IMR-90 (cell line): ENCODE data around the gene PRMT7. TPM values are rescaled to one million over a fixed set of nuclear protein-coding genes. Genes with fewer than 3 reads are reported as not detected.

ENCODE experiments used
- ATAC-seq: fragments of 200-7000 bp; cut with Tn5 transposase; 2 replicates; pipeline ENCODE4 v1.9.1; 2020; ENCODE audit warnings: low read depth, mild to moderate bottlenecking, moderate library complexity
- BruUV-seq: library from RNA; stranded (reverse); fragments of 400-500 nt; replicated peaks from 2 replicates; lab custom pipeline; 2021; lab: Mats Ljungman, UMichigan
- CTCF ChIA-PET: fragments of 300-600 bp; formaldehyde crosslinking; extraction: SDS; loops from one replicate; lab custom pipeline; 2021; ENCODE audit warnings: antibody characterized with exemption; lab: Yijun Ruan, JAX
- POLR2A ChIA-PET: fragments of 300-600 bp; sonication (Branson Sonifier 250); formaldehyde crosslinking; loops from one replicate; lab custom pipeline; 2022; ENCODE audit warnings: antibody characterized with exemption; ENCODE audit not compliant: unreplicated experiment; lab: Charles Lee
- DNase-seq: peaks from one replicate; pipeline ENCODE4 v3.0.0; 2013
- H2AFZ ChIP-seq: replicated peaks from 2 replicates; pipeline ENCODE3; 2013; ENCODE audit warnings: low read length, mild to moderate bottlenecking; ENCODE audit not compliant: poor library complexity
- H2AK5ac ChIP-seq: 2 replicates; pipeline ENCODE4 v1.6.1; 2013; ENCODE audit warnings: low read depth, low read length, inconsistent platforms
- H2AK9ac ChIP-seq: replicated peaks from 2 replicates; pipeline ENCODE3; 2013; ENCODE audit warnings: mild to moderate bottlenecking, low read depth, low read length, moderate library complexity; ENCODE audit not compliant: poor library complexity
- H2BK120ac ChIP-seq: 2 replicates; pipeline ENCODE4 v1.6.1; 2013; ENCODE audit warnings: low read depth, low read length, inconsistent platforms
- H2BK15ac ChIP-seq: 3 replicates; pipeline ENCODE4 v1.6.1; 2013; ENCODE audit warnings: low read depth, low read length, inconsistent platforms
- H2BK20ac ChIP-seq: 2 replicates; pipeline ENCODE4 v1.6.1; 2013; ENCODE audit warnings: low read depth, mild to moderate bottlenecking, inconsistent platforms, low read length, moderate library complexity
- H2BK5ac ChIP-seq: 2 replicates; pipeline ENCODE4 v1.6.1; 2013; ENCODE audit warnings: mild to moderate bottlenecking, low read depth, low read length, inconsistent platforms; ENCODE audit not compliant: poor library complexity, severe bottlenecking
- H3K14ac ChIP-seq: replicated peaks from 2 replicates; pipeline ENCODE4 v1.6.1; 2013; ENCODE audit warnings: low read depth, low read length, inconsistent platforms
- H3K18ac ChIP-seq: 2 replicates; pipeline ENCODE4 v1.6.1; 2013; ENCODE audit warnings: low read depth, low read length, control low read depth
- H3K23ac ChIP-seq: 2 replicates; pipeline ENCODE4 v1.6.1; 2013; ENCODE audit warnings: low read depth, low read length, inconsistent platforms
- H3K27ac ChIP-seq: 2 replicates; pipeline ENCODE4 v1.5.1; 2013; ENCODE audit warnings: mild to moderate bottlenecking, control low read depth, low read length; ENCODE audit not compliant: insufficient read depth
- H3K27me3 ChIP-seq: 2 replicates; pipeline ENCODE4 v1.6.1; 2013; ENCODE audit warnings: low read length; ENCODE audit not compliant: control insufficient read depth, insufficient read depth
- H3K36me3 ChIP-seq: 2 replicates; pipeline ENCODE4 v1.6.1; 2013; ENCODE audit warnings: low read length, mixed read lengths; ENCODE audit not compliant: control insufficient read depth, insufficient read depth
- H3K4ac ChIP-seq: 2 replicates; pipeline ENCODE4 v1.6.1; 2013; ENCODE audit warnings: low read depth, low read length, inconsistent platforms
- H3K4me1 ChIP-seq: 2 replicates; pipeline ENCODE4 v1.6.1; 2013; ENCODE audit warnings: low read length, mixed read lengths; ENCODE audit not compliant: control insufficient read depth, insufficient read depth
- H3K4me2 ChIP-seq: 2 replicates; pipeline ENCODE4 v1.6.1; 2013; ENCODE audit warnings: low read depth, mild to moderate bottlenecking, control low read depth, low read length, moderate library complexity
- H3K4me3 ChIP-seq: 2 replicates; pipeline ENCODE4 v1.5.1; 2013; ENCODE audit warnings: low read depth, mild to moderate bottlenecking, control low read depth, low read length, moderate library complexity; ENCODE audit not compliant: insufficient read depth
- H3K56ac ChIP-seq: 2 replicates; pipeline ENCODE4 v1.6.1; 2013; ENCODE audit warnings: low read length, inconsistent platforms; ENCODE audit not compliant: insufficient read depth; ENCODE audit errors: extremely low read depth
- H3K79me1 ChIP-seq, 2 experiments: 2 replicates each; pipeline ENCODE4 v1.6.1; 2013; ENCODE audit warnings: low read length in 2 of 2, inconsistent platforms in 1 of 2, low read depth in 1 of 2
- H3K9ac ChIP-seq: 2 replicates; pipeline ENCODE4 v1.6.1; 2013; ENCODE audit warnings: low read depth, low read length, control low read depth
- H3K9me1 ChIP-seq: 2 replicates; pipeline ENCODE4 v1.6.1; 2013; ENCODE audit warnings: low read length, inconsistent platforms; ENCODE audit not compliant: insufficient read depth
- H3K9me3 ChIP-seq: 2 replicates; pipeline ENCODE4 v1.6.1; 2013; ENCODE audit warnings: low read length; ENCODE audit not compliant: control insufficient read depth, insufficient read depth
- H4K20me1 ChIP-seq: 2 replicates; pipeline ENCODE4 v1.6.1; 2013; ENCODE audit warnings: low read length, inconsistent platforms; ENCODE audit not compliant: insufficient read depth
- H4K5ac ChIP-seq: 2 replicates; pipeline ENCODE4 v1.6.1; 2013; ENCODE audit warnings: mild to moderate bottlenecking, low read depth, low read length, control low read depth
- H4K8ac ChIP-seq, 2 experiments: 2 replicates each; pipeline ENCODE4 v1.6.1; 2013; ENCODE audit warnings: low read depth in 2 of 2, low read length in 2 of 2, control low read depth in 1 of 2, inconsistent platforms in 1 of 2
- H4K91ac ChIP-seq: 2 replicates; pipeline ENCODE4 v1.6.1; 2013; ENCODE audit warnings: low read depth, low read length, inconsistent platforms; ENCODE audit not compliant: insufficient read depth
- BHLHE40 ChIP-seq: fragments of 150-350 bp; IDR thresholded peaks from 2 replicates; pipeline ENCODE4 v1.6.1; 2016; ENCODE audit warnings: mild to moderate bottlenecking, low read depth, low read length
- CEBPB ChIP-seq: IDR thresholded peaks from 2 replicates; pipeline ENCODE4 v1.6.1; 2012; ENCODE audit warnings: low read depth, low read length, improper control_type of control experiment
- CHD1 ChIP-seq: IDR thresholded peaks from 2 replicates; pipeline ENCODE4 v1.6.1; 2012; ENCODE audit warnings: low read depth, low read length, improper control_type of control experiment
- CTCF ChIP-seq: conservative IDR thresholded peaks from 2 replicates; pipeline ENCODE4 v1.5.1; 2012; ENCODE audit warnings: mild to moderate bottlenecking, low read depth, low read length, improper control_type of control experiment
- MAFK ChIP-seq: IDR thresholded peaks from 2 replicates; pipeline ENCODE4 v1.6.1; 2012; ENCODE audit warnings: low read depth, low read length, improper control_type of control experiment
- MAZ ChIP-seq: IDR thresholded peaks from 2 replicates; pipeline ENCODE4 v1.6.1; 2012; ENCODE audit warnings: low read depth, mild to moderate bottlenecking, low read length, improper control_type of control experiment, moderate library complexity, borderline replicate concordance
- MXI1 ChIP-seq: IDR thresholded peaks from 2 replicates; pipeline ENCODE4 v1.6.1; 2012; ENCODE audit warnings: low read depth, mild to moderate bottlenecking, low read length, moderate library complexity, borderline replicate concordance
- NFE2L2 ChIP-seq: fragments of 150-350 bp; IDR thresholded peaks from 2 replicates; pipeline ENCODE4 v1.6.1; 2016; ENCODE audit warnings: low read depth, mild to moderate bottlenecking, low read length
- RAD21 ChIP-seq: IDR thresholded peaks from 2 replicates; pipeline ENCODE4 v1.6.1; 2012; ENCODE audit warnings: low read length, improper control_type of control experiment
- SMC3 ChIP-seq: fragments of 150-350 bp; IDR thresholded peaks from 2 replicates; pipeline ENCODE4 v1.6.1; 2016; ENCODE audit warnings: low read depth, mild to moderate bottlenecking, antibody characterized with exemption, low read length, moderate library complexity
- WGBS, 2 experiments: methylation state at CpG; one replicate each; pipeline versions ENCODE4 v1.1.5 to v1.1.7; 2013; ENCODE audit warnings: missing lambda C conversion rate in 2 of 2; ENCODE audit not compliant: insufficient read length in 1 of 2; ENCODE audit errors: extremely low coverage in 2 of 2; 5-methylcytosine and 5-hydroxymethylcytosine counted together
- dilution Hi-C: fragments of 300-500 bp; cut with HindIII; formaldehyde crosslinking; loops from one replicate; pipeline ENCODE4 v1.14.3; 2018; ENCODE audit warnings: low sequenced_read_pairs; ENCODE audit not compliant: unreplicated experiment
- in situ Hi-C: fragments of 300-500 bp; cut with MboI; formaldehyde crosslinking; loops from 3 replicates; pipeline ENCODE4 v1.14.3; 2019; ENCODE audit warnings: low sequenced_read_pairs, inconsistent platforms, mixed read lengths
- intact Hi-C: fragments of 100-400 bp; cut with micrococcal nuclease; formaldehyde crosslinking; loops from 2 replicates; pipeline ENCODE4 v1.10.0; 2022
- polyA plus RNA-seq, 3 experiments: library from polyadenylated mRNA; depleted of rRNA; stranded (reverse); fragments of >200 nt; gene quantifications; 2 replicates each; pipeline ENCODE4 v1.2.3, GENCODE V29; 2012; ENCODE audit warnings: low replicate concordance in 1 of 3
- total RNA-seq: library from RNA; depleted of rRNA; stranded (reverse); fragments of >200 nt; gene quantifications from 2 replicates; pipeline ENCODE4 v1.2.3, GENCODE V29; 2012
- TF ChIP-seq, protein P1 (sequence below): fragments of 150-350 bp; IDR thresholded peaks from 2 replicates; pipeline ENCODE4 v1.6.1; 2017; ENCODE audit warnings: mild to moderate bottlenecking, antibody characterized with exemption, low read length, low read depth
- TF ChIP-seq, protein P2 (sequence below): fragments of 150-350 bp; IDR thresholded peaks from 2 replicates; pipeline ENCODE4 v1.6.1; 2016; ENCODE audit warnings: low read depth, mild to moderate bottlenecking, low read length, moderate library complexity, borderline replicate concordance

PRMT7 gene
- total and polyA plus RNA-seq, 2 of the 4 experiments (the other 2 are of a cell fraction) = 63.1 to 68.6 TPM

- H2BK120ac ChIP-seq = no peak overlapping the region
- H2AK9ac ChIP-seq = no peak overlapping the region
- no peak overlapping the region for H3K27ac ChIP-seq
- H3K23ac ChIP-seq = no peak overlapping the region
- H2BK15ac ChIP-seq = no peak overlapping the region
- no peak overlapping the region for H4K5ac ChIP-seq
- no peak overlapping the region for H3K4me3 ChIP-seq
- ChIA-PET CTCF (interaction anchor here (0.6 kb wide), 2 partner anchors 10 to 103 kb away, joined by 3 read pairs; no protein-coding TSS in a partner anchor), POLR2A (no interaction called here)
- H4K91ac ChIP-seq = no peak overlapping the region
- H2AFZ ChIP-seq = no peak overlapping the region
- intact Hi-C loops = no loop called here
- no peak overlapping the region for H3K4ac ChIP-seq
- in situ Hi-C loops = no loop called here
- H3K9ac ChIP-seq = no peak overlapping the region
- no peaks in the 10 kb centered on the region for H3K9me1 ChIP-seq
- BruUV-seq = no TSS peak
- H3K27me3 ChIP-seq = peaks cover 43% of the 10 kb centered on the region
- no peak overlapping the region for H2BK20ac ChIP-seq
- TF ChIP-seq MAZ (no peak), MAFK (no peak), NFE2L2 (no peak), RAD21 (no peak), CHD1 (no peak), SMC3 (no peak), BHLHE40 (no peak), CTCF (no peak), MXI1 (no peak), CEBPB (no peak)
- TF ChIP-seq, protein P1, sequence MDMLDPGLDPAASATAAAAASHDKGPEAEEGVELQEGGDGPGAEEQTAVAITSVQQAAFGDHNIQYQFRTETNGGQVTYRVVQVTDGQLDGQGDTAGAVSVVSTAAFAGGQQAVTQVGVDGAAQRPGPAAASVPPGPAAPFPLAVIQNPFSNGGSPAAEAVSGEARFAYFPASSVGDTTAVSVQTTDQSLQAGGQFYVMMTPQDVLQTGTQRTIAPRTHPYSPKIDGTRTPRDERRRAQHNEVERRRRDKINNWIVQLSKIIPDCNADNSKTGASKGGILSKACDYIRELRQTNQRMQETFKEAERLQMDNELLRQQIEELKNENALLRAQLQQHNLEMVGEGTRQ = no peak
- TF ChIP-seq, protein P2, sequence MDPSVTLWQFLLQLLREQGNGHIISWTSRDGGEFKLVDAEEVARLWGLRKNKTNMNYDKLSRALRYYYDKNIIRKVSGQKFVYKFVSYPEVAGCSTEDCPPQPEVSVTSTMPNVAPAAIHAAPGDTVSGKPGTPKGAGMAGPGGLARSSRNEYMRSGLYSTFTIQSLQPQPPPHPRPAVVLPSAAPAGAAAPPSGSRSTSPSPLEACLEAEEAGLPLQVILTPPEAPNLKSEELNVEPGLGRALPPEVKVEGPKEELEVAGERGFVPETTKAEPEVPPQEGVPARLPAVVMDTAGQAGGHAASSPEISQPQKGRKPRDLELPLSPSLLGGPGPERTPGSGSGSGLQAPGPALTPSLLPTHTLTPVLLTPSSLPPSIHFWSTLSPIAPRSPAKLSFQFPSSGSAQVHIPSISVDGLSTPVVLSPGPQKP = no peak
- dilution Hi-C loops = no loop called here
- no peak overlapping the region for H2AK5ac ChIP-seq
- H4K8ac ChIP-seq = no peak overlapping the region
- H3K18ac ChIP-seq = no peak overlapping the region
- H3K4me1 ChIP-seq = no peaks in the 10 kb centered on the region
- no peak overlapping the region for H3K14ac ChIP-seq
- DNase-seq (no peak), ATAC-seq (no peak)
- no peak overlapping the region for H3K4me2 ChIP-seq
- H2BK5ac ChIP-seq = no peak overlapping the region
- no peak overlapping the region for H3K56ac ChIP-seq
- no peaks in the 10 kb centered on the region for H3K9me3 ChIP-seq
- H3K36me3 ChIP-seq = no peaks in the 10 kb centered on the region
- WGBS, 2 experiments = no CpG with 5 or more reads among the region's 7 CpGs
- H3K79me1 ChIP-seq = no peaks in the 10 kb centered on the region
- no peaks in the 10 kb centered on the region for H4K20me1 ChIP-seq
Observed at GRCh38 chr16:68384288-68385161, 73.7 kb downstream of the PRMT7 start.
